Activated naive CD8-positive, alpha-beta T cell treated with anti-CD3 and anti-CD28 coated beads, Interleukin-2, amount 10 ng/mL, durations not matched to agents 7 days and 5 days (primary cell): ENCODE measurements around the gene ZNF774. TPM values are rescaled to one million over a fixed set of nuclear protein-coding genes. Genes with fewer than 3 reads are reported as not detected.

ENCODE experiments used
- ATAC-seq: fragments of 150-1000 bp; cut with Tn5 transposase; one replicate; pipeline ENCODE4 v1.10.0; 2021; ENCODE audit warnings: low read depth, moderate library complexity
- POLR2A ChIA-PET: fragments of 350-600 bp; sonication (Branson Sonifier 250); formaldehyde crosslinking; loops from one replicate; lab custom pipeline; 2021; ENCODE audit warnings: antibody characterized with exemption; lab: Charles Lee
- DNase-seq: peaks from one replicate; pipeline ENCODE4 v3.0.0; 2021
- H3K27ac Mint-ChIP-seq: one replicate; pipeline ENCODE4 v1.8.0; 2022; ENCODE audit warnings: mild to moderate bottlenecking, mixed read lengths
- H3K27me3 Mint-ChIP-seq: one replicate; pipeline ENCODE4 v1.8.0; 2022; ENCODE audit warnings: mild to moderate bottlenecking, moderate library complexity, mixed read lengths
- H3K36me3 Mint-ChIP-seq: one replicate; pipeline ENCODE4 v1.8.0; 2021; ENCODE audit warnings: mild to moderate bottlenecking, mixed read lengths
- H3K4me1 Mint-ChIP-seq: one replicate; pipeline ENCODE4 v1.8.0; 2021; ENCODE audit warnings: mixed read lengths
- H3K4me3 Mint-ChIP-seq: one replicate; pipeline ENCODE4 v1.8.0; 2022; ENCODE audit warnings: mild to moderate bottlenecking, moderate library complexity, mixed read lengths
- H3K9me3 Mint-ChIP-seq: one replicate; pipeline ENCODE4 v1.8.0; 2021; ENCODE audit warnings: mixed read lengths
- total RNA-seq, 2 experiments: library from RNA; stranded (reverse); gene quantifications; one replicate each; pipeline ENCODE4 v1.2.3, GENCODE V29; 2021

ZNF774 gene
- total RNA-seq, 2 experiments from 2014 or later: 1.6 to 2.4 TPM

DNA sequence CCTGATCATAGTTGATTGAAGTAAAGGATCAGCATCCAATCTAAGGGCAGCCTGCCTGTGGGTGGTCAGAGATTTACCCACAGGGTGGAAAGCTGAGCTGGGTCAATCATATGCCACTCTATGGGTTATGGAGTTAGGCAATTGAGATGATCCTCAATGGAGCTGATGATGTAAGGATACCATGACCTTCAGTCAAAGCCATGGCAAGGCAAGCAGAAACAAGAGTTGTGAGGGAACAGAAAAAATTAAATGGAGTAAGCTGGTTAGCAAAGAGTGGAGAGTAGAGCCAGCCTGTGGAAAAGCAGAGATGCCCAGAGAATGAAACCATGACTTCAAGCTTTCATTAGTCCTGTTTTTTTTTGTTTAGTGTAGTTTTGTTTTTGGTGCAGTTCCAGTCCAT is 30.2 kb downstream of the ZNF774 start:
- H3K4me3 Mint-ChIP-seq: no peak overlapping the region
- H3K9me3 Mint-ChIP-seq: peaks cover 18% of the 10 kb centered on the region
- DNase-seq (no peak), ATAC-seq (no peak)
- POLR2A ChIA-PET: interaction anchor here (0.6 to 0.8 kb wide), 2 partner anchors 16 to 20 kb away, joined by 3 read pairs; no protein-coding TSS in a partner anchor
- peaks cover 13% of the 10 kb centered on the region for H3K4me1 Mint-ChIP-seq
- H3K36me3 Mint-ChIP-seq: peaks cover 25% of the 10 kb centered on the region
- H3K27me3 Mint-ChIP-seq: no peaks in the 10 kb centered on the region
- H3K27ac Mint-ChIP-seq: no peak overlapping the region

GRCh38 chr15:90386221-90386620 is 34.1 kb downstream of the ZNF774 start:
- Mint-ChIP-seq H3K4me3 (peak overlapping the region; percentile 42), H3K27ac (peak overlapping the region; percentile 69), H3K9me3 (no peaks in the 10 kb centered on the region), H3K36me3 (peaks cover 17% of the 10 kb centered on the region), H3K27me3 (no peaks in the 10 kb centered on the region), H3K4me1 (peaks cover 25% of the 10 kb centered on the region)
- ATAC-seq (no peak), DNase-seq (no peak)
- POLR2A ChIA-PET: interaction anchor here (0.6 to 4.1 kb wide), 2 partner anchors 9 to 25 kb away, joined by 4 to 68 read pairs; no protein-coding TSS in a partner anchor

- Mint-ChIP-seq H3K4me1 (peaks cover 30% of the 10 kb centered on the region), H3K36me3 (peaks cover 30% of the 10 kb centered on the region), H3K27ac (peak within 1 kb of the TSS; percentile 99), H3K9me3 (no peaks in the 10 kb centered on the region), H3K4me3 (peak within 1 kb of the TSS; percentile 94), H3K27me3 (no peaks in the 10 kb centered on the region)
- peak; percentile 90 for ATAC-seq
- POLR2A ChIA-PET: interaction anchor here (0.5 to 4.1 kb wide), 26 partner anchors 8 to 464 kb away, joined by 3 to 93 read pairs (median 4); partner anchors contain the start of genes CIB1, GDPGP1, NGRN and ZNF774
- DNase-seq: peak; percentile 96
Observed at GRCh38 chr15:90387534-90388461, 35.7 kb downstream of the ZNF774 start, which contains the start of gene IQGAP1. IQGAP1 (plus strand) TSS chr15:90388242; CDS start chr15:90388342, 100 bp downstream.

- Mint-ChIP-seq H3K4me1 (peaks cover 36% of the 10 kb centered on the region), H3K36me3 (peaks cover 38% of the 10 kb centered on the region), H3K9me3 (no peaks in the 10 kb centered on the region), H3K27me3 (no peaks in the 10 kb centered on the region), H3K4me3 (peak overlapping the region; percentile 94), H3K27ac (peak overlapping the region; percentile 99)
- POLR2A ChIA-PET: interaction anchor here (0.6 to 4.1 kb wide), 21 partner anchors 7 to 216 kb away, joined by 3 to 93 read pairs (median 6); partner anchors contain the start of genes NGRN and ZNF774
- DNase-seq (peak; percentile 74), ATAC-seq (peak; percentile 51)
Observed at GRCh38 chr15:90388462-90389380, 36.6 kb downstream of the ZNF774 start.

DNA sequence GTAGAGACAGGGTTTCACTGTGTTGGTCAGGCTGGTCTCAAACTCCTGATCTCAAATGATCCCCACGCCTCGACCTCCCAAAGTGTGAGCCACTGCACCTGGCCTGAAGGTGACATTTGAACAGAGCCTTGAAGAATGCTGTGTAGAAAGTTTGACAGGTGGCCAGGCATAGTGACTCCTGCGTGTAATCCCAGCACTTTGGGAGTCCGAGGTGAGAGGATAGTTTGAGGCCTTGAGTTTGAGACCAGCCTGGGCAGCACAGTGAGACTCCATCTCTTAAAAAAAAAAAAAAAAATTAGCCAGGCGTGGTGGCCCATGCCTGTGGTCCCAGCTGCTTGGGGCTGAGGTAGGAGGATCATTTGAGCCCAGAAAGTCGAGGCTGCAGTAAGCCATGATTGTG is 37.4 kb downstream of the ZNF774 start:
- peaks cover 40% of the 10 kb centered on the region for H3K36me3 Mint-ChIP-seq

DNA sequence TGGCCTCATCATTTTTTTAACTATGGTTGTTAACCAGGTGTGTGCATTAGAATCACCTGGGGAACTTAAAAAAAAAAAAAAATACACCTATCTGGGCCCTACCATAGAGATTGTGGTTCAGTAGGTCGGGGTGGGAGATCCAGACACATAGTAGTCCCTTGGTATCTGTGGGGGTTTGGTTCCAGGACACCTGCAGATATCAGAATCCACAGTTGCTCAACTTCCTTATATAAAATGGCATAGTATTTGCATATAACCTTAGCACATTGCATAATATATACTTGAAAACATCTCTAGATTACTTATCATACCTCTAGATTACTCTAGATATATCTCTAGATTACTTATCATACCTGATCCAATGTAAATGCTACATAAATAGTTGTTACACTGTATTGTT is 41.0 kb downstream of the ZNF774 start:
- Mint-ChIP-seq H3K4me1 (peaks cover 49% of the 10 kb centered on the region), H3K27me3 (no peaks in the 10 kb centered on the region), H3K27ac (no peak overlapping the region), H3K9me3 (no peaks in the 10 kb centered on the region), H3K4me3 (no peak overlapping the region), H3K36me3 (peaks cover 53% of the 10 kb centered on the region)
- DNase-seq (no peak), ATAC-seq (no peak)
- POLR2A ChIA-PET: interaction anchor here (0.6 to 1.5 kb wide), 2 partner anchors 15 to 561 kb away, joined by 3 to 10 read pairs; no protein-coding TSS in a partner anchor

More for the DNA sequence above, 37.4 kb downstream of the ZNF774 start:
- POLR2A ChIA-PET: interaction anchor here (0.6 to 4.1 kb wide), 8 partner anchors 11 to 92 kb away, joined by 3 to 93 read pairs (median 20); no protein-coding TSS in a partner anchor
- Mint-ChIP-seq H3K27ac (peak overlapping the region; percentile 80), H3K4me3 (peak overlapping the region; percentile 90), H3K27me3 (no peaks in the 10 kb centered on the region), H3K4me1 (peaks cover 41% of the 10 kb centered on the region), H3K9me3 (no peaks in the 10 kb centered on the region)
- no peak for DNase-seq
- ATAC-seq: no peak

DNA sequence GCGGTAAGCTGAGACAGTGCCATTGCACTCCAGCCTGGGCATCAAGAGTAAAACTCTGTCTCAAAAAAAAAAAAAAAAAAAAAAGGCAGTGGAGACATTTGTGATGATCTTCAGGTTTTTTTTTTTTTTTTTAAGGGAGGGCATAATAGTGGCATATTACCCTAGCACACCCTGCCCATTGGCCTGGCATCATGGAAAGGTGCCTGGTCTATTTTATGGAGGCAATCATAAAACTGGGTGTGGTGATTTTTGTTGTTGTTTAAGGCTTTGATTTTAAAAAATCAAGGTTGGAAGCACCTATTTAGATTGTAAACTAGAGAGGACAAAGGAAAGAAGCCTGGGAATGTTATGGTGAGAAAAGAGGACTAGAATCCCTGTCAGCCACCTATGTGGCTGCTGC is 42.0 kb downstream of the ZNF774 start:
- Mint-ChIP-seq H3K27me3 (no peaks in the 10 kb centered on the region), H3K36me3 (peaks cover 52% of the 10 kb centered on the region), H3K27ac (no peak overlapping the region), H3K4me3 (no peak overlapping the region), H3K4me1 (peaks cover 54% of the 10 kb centered on the region), H3K9me3 (no peaks in the 10 kb centered on the region)
- ATAC-seq: no peak
- POLR2A ChIA-PET: interaction anchor here (0.7 kb wide), 1 partner anchor 27 kb away, joined by 4 read pairs; no protein-coding TSS in a partner anchor
- no peak for DNase-seq

GRCh38 chr15:90394748-90395442 is 42.8 kb downstream of the ZNF774 start:
- Mint-ChIP-seq H3K27me3 (no peaks in the 10 kb centered on the region), H3K9me3 (no peaks in the 10 kb centered on the region), H3K27ac (no peak overlapping the region), H3K4me3 (no peak overlapping the region), H3K4me1 (peaks cover 55% of the 10 kb centered on the region), H3K36me3 (peaks cover 50% of the 10 kb centered on the region)
- no peak for DNase-seq
- POLR2A ChIA-PET: interaction anchor here (0.6 kb wide), 1 partner anchor 9 kb away, joined by 4 read pairs; no protein-coding TSS in a partner anchor
- ATAC-seq: no peak

DNA sequence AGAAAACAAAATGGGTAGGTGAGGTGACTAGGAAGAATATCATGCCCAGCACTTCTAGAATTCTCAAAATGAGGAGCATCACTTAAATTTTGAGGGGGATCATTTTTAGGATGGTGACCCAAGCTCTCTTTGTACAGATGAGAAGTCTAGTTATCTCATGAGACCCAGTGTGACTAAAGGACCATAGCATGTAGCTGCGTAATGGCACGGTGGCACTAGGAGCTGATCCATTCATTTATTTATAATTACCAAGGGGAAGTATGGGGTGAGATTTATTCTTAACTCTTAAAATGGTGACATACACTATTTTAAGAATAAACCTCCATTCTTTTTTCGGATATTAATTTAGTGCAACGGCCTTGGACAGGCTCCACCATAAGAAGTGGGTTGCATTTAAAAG is 44.2 kb downstream of the ZNF774 start:
- POLR2A ChIA-PET: interaction anchor here (1.4 kb wide), 1 partner anchor 8 kb away, joined by 8 read pairs; the partner anchor contains the start of gene IQGAP1
- no peak for DNase-seq
- Mint-ChIP-seq H3K27me3 (no peaks in the 10 kb centered on the region), H3K27ac (no peak overlapping the region), H3K9me3 (no peaks in the 10 kb centered on the region), H3K36me3 (peaks cover 41% of the 10 kb centered on the region), H3K4me3 (no peak overlapping the region), H3K4me1 (peaks cover 57% of the 10 kb centered on the region)
- no peak for ATAC-seq

DNA sequence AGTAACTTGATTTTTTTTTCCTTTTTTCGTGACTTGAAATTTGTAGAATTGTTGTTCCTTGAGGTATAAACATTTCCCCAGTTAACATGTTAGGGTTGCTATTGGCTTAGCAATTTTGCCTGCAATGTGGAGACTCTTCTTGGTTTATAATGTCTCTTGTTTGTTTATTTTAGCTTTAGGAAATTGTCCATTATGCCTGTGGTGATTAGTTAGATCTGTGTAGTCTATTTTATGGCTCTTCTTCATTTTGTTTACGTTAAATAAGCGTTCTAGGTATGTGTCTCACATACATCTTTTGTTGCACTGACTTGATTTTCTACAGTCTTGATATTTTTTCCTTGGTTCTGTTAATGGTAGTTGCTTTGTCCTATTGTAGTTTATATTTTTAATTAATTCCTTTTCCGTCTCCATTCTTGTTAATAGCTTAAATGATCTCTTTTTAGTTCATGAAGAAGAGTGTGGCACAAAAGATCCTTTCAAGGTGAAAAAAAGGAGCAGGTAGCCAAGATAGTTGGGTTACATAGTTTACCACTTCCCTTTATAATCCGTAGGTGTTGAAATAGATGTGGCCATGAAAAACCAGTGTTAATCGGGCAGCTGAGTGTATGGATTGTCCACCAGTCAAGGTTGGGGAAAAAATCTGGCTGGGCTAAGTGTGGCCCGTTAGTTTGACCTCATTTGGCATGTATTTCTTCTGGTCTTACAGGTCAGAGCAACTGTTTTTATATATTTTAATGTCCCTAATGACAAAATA is 48.1 kb downstream of the ZNF774 start:
- no peaks in the 10 kb centered on the region for H3K27me3 Mint-ChIP-seq
- ATAC-seq: peak; percentile 6
- H3K36me3 Mint-ChIP-seq: peaks cover 34% of the 10 kb centered on the region
- peak overlapping the region; percentile 69 for H3K4me3 Mint-ChIP-seq
- DNase-seq: no peak
- POLR2A ChIA-PET: interaction anchor here (0.8 to 6.2 kb wide), 3 partner anchors 10 to 38 kb away, joined by 3 to 46 read pairs (median 6); partner anchors contain the start of gene IQGAP1
- peaks cover 60% of the 10 kb centered on the region for H3K4me1 Mint-ChIP-seq
- no peaks in the 10 kb centered on the region for H3K9me3 Mint-ChIP-seq
- H3K27ac Mint-ChIP-seq: peak overlapping the region; percentile 88

- DNase-seq (no peak), ATAC-seq (peak; percentile 97)
- peaks cover 58% of the 10 kb centered on the region for H3K4me1 Mint-ChIP-seq
- peak overlapping the region; percentile 69 for H3K4me3 Mint-ChIP-seq
- peak overlapping the region; percentile 88 for H3K27ac Mint-ChIP-seq
- peaks cover 32% of the 10 kb centered on the region for H3K36me3 Mint-ChIP-seq
- POLR2A ChIA-PET: interaction anchor here (0.8 to 6.2 kb wide), 3 partner anchors 10 to 39 kb away, joined by 3 to 46 read pairs (median 6); partner anchors contain the start of gene IQGAP1
- no peaks in the 10 kb centered on the region for H3K27me3 Mint-ChIP-seq
- H3K9me3 Mint-ChIP-seq: no peaks in the 10 kb centered on the region
Observed at GRCh38 chr15:90400759-90401314, 48.8 kb downstream of the ZNF774 start.
